Renal cortex interstitium (tissue), 11 donors: ENCODE measurements around the gene SENP3. TPM values are rescaled to one million over a fixed set of nuclear protein-coding genes. Genes with fewer than 3 reads are reported as not detected.

ENCODE experiments used
- DNase-seq, 11 donors: peaks; one replicate each; pipeline ENCODE4 v3.0.0-alpha.2; 2013; ENCODE audit warnings: low read depth in 9 of 11, low spot score in 4 of 11; ENCODE audit errors: extremely low read depth in 1 of 11
- polyA plus RNA-seq, 3 donors: library from polyadenylated mRNA; unstranded; fragments of 120-200 nt; gene quantifications; one replicate each; pipeline ENCODE4 v1.2.1, GENCODE V29; 2013; ENCODE audit not compliant: insufficient read length in 3 of 3

The SENP3 gene
- polyA plus RNA-seq, 3 donors: 61.6 to 86.9 (median 83.7) TPM

DNA sequence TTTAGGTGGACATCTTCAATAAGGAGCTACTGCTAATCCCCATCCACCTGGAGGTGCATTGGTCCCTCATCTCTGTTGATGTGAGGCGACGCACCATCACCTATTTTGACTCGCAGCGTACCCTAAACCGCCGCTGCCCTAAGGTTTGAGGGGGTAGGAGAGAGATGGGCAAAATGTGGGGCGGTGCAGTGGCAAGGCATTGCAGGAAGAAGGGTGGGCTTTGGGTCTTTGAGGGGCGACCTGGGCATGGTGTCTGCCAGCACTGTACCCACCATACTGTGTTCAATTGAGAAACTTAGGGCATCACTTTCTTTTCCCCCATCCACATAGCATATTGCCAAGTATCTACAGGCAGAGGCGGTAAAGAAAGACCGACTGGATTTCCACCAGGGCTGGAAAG is 8.6 kb downstream of the SENP3 start:
- no peak for DNase-seq

DNA sequence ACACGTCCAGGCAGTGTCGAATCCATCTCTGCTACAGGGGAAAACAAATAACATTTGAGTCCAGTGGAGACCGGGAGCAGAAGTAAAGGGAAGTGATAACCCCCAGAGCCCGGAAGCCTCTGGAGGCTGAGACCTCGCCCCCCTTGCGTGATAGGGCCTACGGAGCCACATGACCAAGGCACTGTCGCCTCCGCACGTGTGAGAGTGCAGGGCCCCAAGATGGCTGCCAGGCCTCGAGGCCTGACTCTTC is 10.5 kb downstream of the SENP3 start:
- DNase-seq: no peak

DNA sequence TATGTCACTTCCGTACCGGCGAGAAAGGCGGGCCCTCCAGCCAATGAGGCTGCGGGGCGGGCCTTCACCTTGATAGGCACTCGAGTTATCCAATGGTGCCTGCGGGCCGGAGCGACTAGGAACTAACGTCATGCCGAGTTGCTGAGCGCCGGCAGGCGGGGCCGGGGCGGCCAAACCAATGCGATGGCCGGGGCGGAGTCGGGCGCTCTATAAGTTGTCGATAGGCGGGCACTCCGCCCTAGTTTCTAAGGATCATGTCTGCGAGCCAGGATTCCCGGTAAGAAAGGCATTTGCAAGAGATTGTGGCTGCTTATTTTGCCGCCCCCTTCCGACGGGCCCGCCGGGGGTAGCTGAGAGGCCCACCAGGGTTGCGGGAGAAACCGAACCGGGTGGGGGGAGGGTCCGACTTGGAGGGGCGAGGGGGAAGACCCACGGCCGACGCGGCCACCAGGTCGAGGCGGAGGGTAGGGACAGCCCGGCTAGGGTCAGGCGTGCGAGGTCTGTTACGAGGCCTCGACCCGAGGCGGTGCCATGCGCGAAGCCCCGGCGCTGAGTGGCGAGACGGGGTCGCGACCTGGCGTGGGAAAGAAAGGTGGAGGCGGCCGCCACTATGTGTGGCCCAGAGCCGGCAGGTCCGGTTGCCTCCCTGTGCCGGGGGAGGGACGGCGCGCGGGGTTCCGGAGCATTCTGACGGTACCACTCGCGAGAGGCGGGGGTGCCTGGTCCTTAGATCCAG is 11.0 kb downstream of the SENP3 start:
- DNase-seq: peak; percentile 95 to 99 (median 98)

- DNase-seq: peak in 8 of 11 donors; percentile 82 to 91 (median 87)
These were observed 11.8 kb downstream of the SENP3 start for GRCh38 chr17:7573324-7574080.

DNA sequence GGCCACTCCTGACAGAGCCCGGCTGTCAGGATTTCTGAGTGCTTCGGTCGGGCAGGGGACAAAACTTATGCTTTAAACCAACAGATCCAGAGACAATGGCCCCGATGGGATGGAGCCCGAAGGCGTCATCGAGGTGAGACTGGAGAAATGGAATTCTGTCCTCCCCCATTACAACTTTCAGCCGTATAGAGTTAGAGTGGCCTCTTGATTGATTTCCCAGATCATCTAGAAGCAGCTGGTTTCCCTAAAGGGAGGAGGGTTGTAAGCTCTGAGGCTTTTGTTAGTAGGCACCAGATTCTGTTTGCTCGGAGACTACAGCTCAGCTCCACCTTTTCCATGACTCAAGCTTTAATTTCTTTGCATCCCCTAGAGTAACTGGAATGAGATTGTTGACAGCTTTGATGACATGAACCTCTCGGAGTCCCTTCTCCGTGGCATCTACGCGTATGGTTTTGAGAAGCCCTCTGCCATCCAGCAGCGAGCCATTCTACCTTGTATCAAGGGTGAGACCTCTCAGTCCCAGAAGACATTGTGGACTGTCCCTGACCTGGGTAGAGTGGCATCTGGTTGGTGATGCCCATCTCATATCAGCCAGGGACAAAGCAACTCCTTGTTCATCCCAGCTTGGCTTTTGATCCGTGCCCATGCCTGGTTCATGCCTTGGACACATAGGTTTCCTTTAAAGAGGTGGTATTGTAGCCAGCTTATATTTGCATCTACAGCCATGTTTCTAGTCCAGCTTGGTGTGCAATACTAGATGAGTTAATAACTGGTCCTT is 12.6 kb downstream of the SENP3 start:
- no peak for DNase-seq

GRCh38 chr17:7575481-7575883 is 13.8 kb downstream of the SENP3 start:
- DNase-seq: no peak

- DNase-seq: no peak
These were observed 14.2 kb downstream of the SENP3 start for GRCh38 chr17:7575959-7576358.

- DNase-seq: no peak
These were observed 14.8 kb downstream of the SENP3 start for GRCh38 chr17:7576432-7576937.

DNA sequence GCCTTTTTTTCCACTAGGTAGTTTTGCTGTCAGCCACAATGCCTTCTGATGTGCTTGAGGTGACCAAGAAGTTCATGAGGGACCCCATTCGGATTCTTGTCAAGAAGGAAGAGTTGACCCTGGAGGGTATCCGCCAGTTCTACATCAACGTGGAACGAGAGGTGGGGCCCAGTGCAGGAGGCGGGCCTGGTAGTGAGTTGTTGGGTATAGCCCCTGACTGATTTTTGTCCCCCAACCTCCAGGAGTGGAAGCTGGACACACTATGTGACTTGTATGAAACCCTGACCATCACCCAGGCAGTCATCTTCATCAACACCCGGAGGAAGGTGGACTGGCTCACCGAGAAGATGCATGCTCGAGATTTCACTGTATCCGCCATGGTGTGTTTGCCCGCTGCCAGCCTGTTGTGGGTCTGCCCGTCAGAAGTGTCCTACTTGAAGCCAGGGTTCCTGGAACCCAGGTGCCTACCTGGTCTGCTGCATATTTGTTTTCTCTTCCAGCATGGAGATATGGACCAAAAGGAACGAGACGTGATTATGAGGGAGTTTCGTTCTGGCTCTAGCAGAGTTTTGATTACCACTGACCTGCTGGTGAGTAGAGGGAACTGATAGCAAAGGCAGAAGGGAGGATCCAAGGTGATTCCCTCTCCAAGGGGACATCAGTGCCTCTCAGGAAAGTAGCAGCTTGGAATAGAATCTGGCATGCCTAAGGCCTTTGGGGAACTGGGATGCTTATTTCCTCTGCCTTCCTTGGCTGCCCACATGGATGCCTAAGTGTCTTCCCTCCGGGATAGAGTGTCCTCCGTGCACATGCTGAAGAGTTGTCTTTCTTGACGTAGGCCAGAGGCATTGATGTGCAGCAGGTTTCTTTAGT is 15.8 kb downstream of the SENP3 start:
- DNase-seq: no peak

DNA sequence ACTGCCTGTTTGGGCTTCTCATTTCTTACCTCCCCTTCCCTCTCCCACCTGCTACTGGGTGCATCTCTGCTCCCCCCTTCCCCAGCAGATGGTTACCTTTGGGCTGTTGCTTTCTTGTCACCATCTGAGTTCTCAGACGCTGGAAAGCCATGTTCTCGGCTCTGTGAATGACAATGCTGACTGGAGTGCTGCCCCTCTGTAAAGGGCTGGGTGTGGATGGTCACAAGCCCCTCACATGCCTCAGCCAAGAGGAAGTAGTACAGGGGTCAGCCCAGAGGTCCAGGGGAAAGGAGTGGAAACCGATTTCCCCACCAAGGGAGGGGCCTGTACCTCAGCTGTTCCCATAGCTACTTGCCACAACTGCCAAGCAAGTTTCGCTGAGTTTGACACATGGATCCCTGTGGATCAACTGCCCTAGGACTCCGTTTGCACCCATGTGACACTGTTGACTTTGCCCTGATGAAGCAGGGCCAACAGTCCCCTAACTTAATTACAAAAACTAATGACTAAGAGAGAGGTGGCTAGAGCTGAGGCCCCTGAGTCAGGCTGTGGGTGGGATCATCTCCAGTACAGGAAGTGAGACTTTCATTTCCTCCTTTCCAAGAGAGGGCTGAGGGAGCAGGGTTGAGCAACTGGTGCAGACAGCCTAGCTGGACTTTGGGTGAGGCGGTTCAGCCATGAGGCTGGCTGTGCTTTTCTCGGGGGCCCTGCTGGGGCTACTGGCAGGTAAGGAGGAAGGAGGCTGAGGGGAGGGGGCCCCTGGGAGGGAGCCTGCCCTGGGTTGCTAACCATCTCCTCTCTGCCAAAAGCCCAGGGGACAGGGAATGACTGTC is 17.5 kb downstream of the SENP3 start, which contains the start of gene CD68:
CD68 (plus strand) TSS at position 638 of the 833 bp plus-strand sequence; CDS start at position 678, 40 bp downstream.
- no peak for DNase-seq

DNA sequence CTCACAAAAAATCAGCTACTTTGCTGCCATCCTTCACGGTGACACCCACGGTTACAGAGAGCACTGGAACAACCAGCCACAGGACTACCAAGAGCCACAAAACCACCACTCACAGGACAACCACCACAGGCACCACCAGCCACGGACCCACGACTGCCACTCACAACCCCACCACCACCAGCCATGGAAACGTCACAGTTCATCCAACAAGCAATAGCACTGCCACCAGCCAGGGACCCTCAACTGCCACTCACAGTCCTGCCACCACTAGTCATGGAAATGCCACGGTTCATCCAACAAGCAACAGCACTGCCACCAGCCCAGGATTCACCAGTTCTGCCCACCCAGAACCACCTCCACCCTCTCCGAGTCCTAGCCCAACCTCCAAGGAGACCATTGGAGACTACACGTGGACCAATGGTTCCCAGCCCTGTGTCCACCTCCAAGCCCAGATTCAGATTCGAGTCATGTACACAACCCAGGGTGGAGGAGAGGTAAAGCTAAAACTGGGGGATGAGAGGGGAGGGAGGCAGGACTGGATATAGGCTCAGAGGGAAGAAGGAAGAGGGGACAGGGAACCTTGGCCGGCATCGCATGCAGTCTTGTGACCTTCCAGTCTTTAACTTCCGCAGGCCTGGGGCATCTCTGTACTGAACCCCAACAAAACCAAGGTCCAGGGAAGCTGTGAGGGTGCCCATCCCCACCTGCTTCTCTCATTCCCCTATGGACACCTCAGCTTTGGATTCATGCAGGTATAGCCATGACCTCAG is 18.3 kb downstream of the SENP3 start:
- DNase-seq: no peak

DNA sequence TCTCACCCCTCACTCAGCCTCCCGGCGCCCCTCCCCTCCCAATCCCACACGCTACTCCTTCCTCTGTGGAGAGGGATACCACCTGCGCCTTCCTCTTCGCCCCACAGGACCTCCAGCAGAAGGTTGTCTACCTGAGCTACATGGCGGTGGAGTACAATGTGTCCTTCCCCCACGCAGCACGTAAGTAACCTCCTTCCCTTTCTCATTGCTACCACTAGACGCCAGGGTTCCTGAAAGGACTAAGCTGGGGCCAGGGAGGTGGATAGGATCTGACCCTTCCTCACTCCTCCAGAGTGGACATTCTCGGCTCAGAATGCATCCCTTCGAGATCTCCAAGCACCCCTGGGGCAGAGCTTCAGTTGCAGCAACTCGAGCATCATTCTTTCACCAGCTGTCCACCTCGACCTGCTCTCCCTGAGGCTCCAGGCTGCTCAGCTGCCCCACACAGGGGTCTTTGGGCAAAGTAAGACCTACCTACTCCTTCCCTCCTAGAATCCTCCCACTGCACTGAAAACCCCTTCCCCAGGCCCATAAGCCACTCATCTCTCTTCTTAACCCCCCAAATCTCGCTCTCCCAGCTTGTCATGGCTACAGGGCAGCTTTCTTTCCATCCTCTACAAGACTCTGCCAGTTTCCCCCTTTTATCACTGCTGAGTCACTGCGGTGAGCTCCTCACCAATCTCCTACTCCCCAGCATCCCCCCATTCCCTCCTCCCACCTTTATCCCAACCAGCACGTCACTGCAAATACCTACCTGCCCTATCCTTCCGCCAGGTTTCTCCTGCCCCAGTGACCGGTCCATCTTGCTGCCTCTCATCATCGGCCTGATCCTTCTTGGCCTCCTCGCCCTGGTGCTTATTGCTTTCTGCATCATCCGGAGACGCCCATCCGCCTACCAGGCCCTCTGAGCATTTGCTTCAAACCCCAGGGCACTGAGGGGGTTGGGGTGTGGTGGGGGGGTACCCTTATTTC is 19.2 kb downstream of the SENP3 start:
- no peak for DNase-seq

GRCh38 chr17:7582396-7583252 is 20.9 kb downstream of the SENP3 start:
- no peak for DNase-seq

GRCh38 chr17:7583253-7584109 is 21.8 kb downstream of the SENP3 start, which contains the start of gene MPDU1:
MPDU1 (plus strand) TSS chr17:7583852; CDS start chr17:7583863, 11 bp downstream.
- peak; percentile 95 to 98 (median 96) for DNase-seq
